HEK293 (cell line): Measurements from ENCODE around the gene AGK.

Experiments used
- CTCF ChIA-PET: fragments of 350-600 bp; formaldehyde crosslinking; extraction: SDS; loops from one replicate; lab custom pipeline; 2021; ENCODE audit warnings: antibody characterized with exemption; lab: Yijun Ruan, JAX
- POLR2A ChIA-PET: fragments of 300-600 bp; formaldehyde crosslinking; extraction: SDS; loops from one replicate; lab custom pipeline; 2020; ENCODE audit warnings: antibody characterized with exemption, inconsistent platforms; lab: Yijun Ruan, JAX
- H3K27ac ChIP-seq: fragments of 200-500 bp; sonication (Bioruptor generic); 2 replicates; pipeline ENCODE4 v1.5.1; 2014; ENCODE audit warnings: low read depth, low read length, control low read depth, inconsistent platforms; ENCODE audit errors: extremely low read depth
- H3K36me3 ChIP-seq, 2 experiments: fragments of 200-500 bp in 1 of 2; sonication (Bioruptor generic) in 1 of 2; 1 replicate in 1 of 2; 2 replicates in 1 of 2; pipeline ENCODE4 v1.5.1; 2014 to 2017; ENCODE audit warnings: inconsistent platforms in 2 of 2, low read length in 2 of 2; ENCODE audit not compliant: control insufficient read depth in 2 of 2, insufficient read depth in 1 of 2
- H3K4me1 ChIP-seq: fragments of 200-500 bp; sonication (Bioruptor generic); 2 replicates; pipeline ENCODE4 v1.5.1; 2014; ENCODE audit warnings: mild to moderate bottlenecking, low read length, inconsistent platforms; ENCODE audit not compliant: control insufficient read depth, insufficient read depth
- H3K4me3 ChIP-seq: 2 replicates; pipeline ENCODE4 v1.5.1; 2011; ENCODE audit warnings: low read depth, mild to moderate bottlenecking, control low read depth, low read length, moderate library complexity
- H3K9me3 ChIP-seq: fragments of 200-500 bp; sonication (Bioruptor generic); 2 replicates; pipeline ENCODE4 v1.5.1; 2014; ENCODE audit warnings: low read depth, low read length, inconsistent platforms; ENCODE audit not compliant: control insufficient read depth, insufficient read depth
- BCL11B ChIP-seq: fragments of 450-650 bp; formaldehyde crosslinking; IDR thresholded peaks from 2 replicates; pipeline ENCODE4 v1.5.1; 2016; ENCODE audit warnings: low read depth, missing biosample characterization, missing genetic modification characterization
- HOXD13 ChIP-seq: sonication (generic); formaldehyde crosslinking; IDR thresholded peaks from 2 replicates; pipeline ENCODE4 v1.8.0; 2022; ENCODE audit warnings: missing genetic modification reagents, borderline replicate concordance
- ZBTB1 ChIP-seq: fragments of 450-650 bp; formaldehyde crosslinking; IDR thresholded peaks from 2 replicates; pipeline ENCODE4 v1.5.1; 2016; ENCODE audit warnings: missing biosample characterization, missing genetic modification characterization
- ZBTB17 ChIP-seq: fragments of 450-650 bp; formaldehyde crosslinking; IDR thresholded peaks from 2 replicates; pipeline ENCODE4 v1.5.1; 2016; ENCODE audit warnings: missing biosample characterization, missing genetic modification characterization
- ZBTB20 ChIP-seq: fragments of 450-650 bp; formaldehyde crosslinking; IDR thresholded peaks from 2 replicates; pipeline ENCODE4 v1.5.1; 2016; ENCODE audit warnings: missing biosample characterization, missing genetic modification characterization
- ZBTB8A ChIP-seq: fragments of 450-650 bp; formaldehyde crosslinking; IDR thresholded peaks from 2 replicates; pipeline ENCODE4 v1.5.1; 2016; ENCODE audit warnings: missing biosample characterization, missing genetic modification characterization
- ZEB2 ChIP-seq: fragments of 450-650 bp; formaldehyde crosslinking; IDR thresholded peaks from 2 replicates; pipeline ENCODE4 v1.5.1; 2016; ENCODE audit warnings: missing biosample characterization, missing genetic modification characterization
- ZFHX2 ChIP-seq: fragments of 450-650 bp; formaldehyde crosslinking; conservative IDR thresholded peaks from 2 replicates; pipeline ENCODE4 v1.5.1; 2016; ENCODE audit warnings: missing biosample characterization, missing genetic modification characterization
- ZNF274 ChIP-seq, 2 experiments: fragments of 200-500 bp in 1 of 2; fragments of 450-650 bp in 1 of 2; sonication (Bioruptor generic) in 1 of 2; formaldehyde crosslinking in 1 of 2; IDR thresholded peaks; 2 replicates each; pipeline versions ENCODE4 v1.5.1 to v1.6.1; 2014 to 2016; ENCODE audit warnings: borderline replicate concordance in 1 of 2, inconsistent platforms in 1 of 2, low read length in 1 of 2, missing biosample characterization in 1 of 2, missing genetic modification characterization in 1 of 2
- ZNF335 ChIP-seq: fragments of 450-650 bp; formaldehyde crosslinking; conservative IDR thresholded peaks from 2 replicates; pipeline ENCODE4 v1.5.1; 2016; ENCODE audit warnings: missing biosample characterization, missing genetic modification characterization
- ZNF561 ChIP-seq: fragments of 450-650 bp; IDR thresholded peaks from 2 replicates; pipeline ENCODE4 v1.5.1; 2018; ENCODE audit warnings: missing biosample characterization, missing genetic modification characterization, borderline replicate concordance
- ZNF600 ChIP-seq: fragments of 450-650 bp; formaldehyde crosslinking; IDR thresholded peaks from 2 replicates; pipeline ENCODE4 v1.5.1; 2016; ENCODE audit warnings: missing biosample characterization, missing genetic modification characterization
- ZNF629 ChIP-seq: fragments of 450-650 bp; formaldehyde crosslinking; IDR thresholded peaks from 2 replicates; pipeline ENCODE4 v1.5.1; 2017; ENCODE audit warnings: missing biosample characterization, missing genetic modification characterization
- ZNF76 ChIP-seq: fragments of 450-650 bp; formaldehyde crosslinking; IDR thresholded peaks from 2 replicates; pipeline ENCODE4; 2016; ENCODE audit warnings: low read depth, missing biosample characterization, missing genetic modification characterization, borderline replicate concordance
- ZNF777 ChIP-seq: fragments of 450-650 bp; formaldehyde crosslinking; IDR thresholded peaks from 2 replicates; pipeline ENCODE4 v1.5.1; 2017; ENCODE audit warnings: missing biosample characterization, missing genetic modification characterization, borderline replicate concordance
- ZSCAN30 ChIP-seq: fragments of 450-650 bp; IDR thresholded peaks from 2 replicates; pipeline ENCODE4 v1.5.1; 2018; ENCODE audit warnings: missing biosample characterization, mild to moderate bottlenecking, missing genetic modification characterization, moderate library complexity
- TF ChIP-seq, protein P1 (sequence below): fragments of 450-650 bp; formaldehyde crosslinking; IDR thresholded peaks from 2 replicates; pipeline ENCODE4 v1.5.1; 2016; ENCODE audit warnings: missing biosample characterization, missing genetic modification characterization, low read depth
- TF ChIP-seq, protein P2 (sequence below): fragments of 450-650 bp; formaldehyde crosslinking; optimal IDR thresholded peaks from 2 replicates; pipeline ENCODE3; 2016; ENCODE audit warnings: missing biosample characterization, mild to moderate bottlenecking, missing genetic modification characterization
- TF ChIP-seq, protein P3 (sequence below): fragments of 450-650 bp; formaldehyde crosslinking; conservative IDR thresholded peaks from 2 replicates; pipeline ENCODE4 v1.5.1; 2016; ENCODE audit warnings: low read depth, missing biosample characterization, missing genetic modification characterization
- TF ChIP-seq, protein P4 (sequence below): fragments of 450-650 bp; formaldehyde crosslinking; IDR thresholded peaks from 2 replicates; pipeline ENCODE4 v1.5.1; 2017; ENCODE audit warnings: missing biosample characterization, missing genetic modification characterization
- TF ChIP-seq, protein P5 (sequence below): sonication (generic); formaldehyde crosslinking; IDR thresholded peaks from 2 replicates; pipeline ENCODE4 v1.8.1; 2022; ENCODE audit warnings: mild to moderate bottlenecking, moderate library complexity, missing genetic modification reagents
- TF ChIP-seq, protein P6 (sequence below): fragments of 450-650 bp; formaldehyde crosslinking; IDR thresholded peaks from 2 replicates; pipeline ENCODE4 v1.5.1; 2016; ENCODE audit warnings: missing biosample characterization, missing genetic modification characterization

The AGK gene

DNA sequence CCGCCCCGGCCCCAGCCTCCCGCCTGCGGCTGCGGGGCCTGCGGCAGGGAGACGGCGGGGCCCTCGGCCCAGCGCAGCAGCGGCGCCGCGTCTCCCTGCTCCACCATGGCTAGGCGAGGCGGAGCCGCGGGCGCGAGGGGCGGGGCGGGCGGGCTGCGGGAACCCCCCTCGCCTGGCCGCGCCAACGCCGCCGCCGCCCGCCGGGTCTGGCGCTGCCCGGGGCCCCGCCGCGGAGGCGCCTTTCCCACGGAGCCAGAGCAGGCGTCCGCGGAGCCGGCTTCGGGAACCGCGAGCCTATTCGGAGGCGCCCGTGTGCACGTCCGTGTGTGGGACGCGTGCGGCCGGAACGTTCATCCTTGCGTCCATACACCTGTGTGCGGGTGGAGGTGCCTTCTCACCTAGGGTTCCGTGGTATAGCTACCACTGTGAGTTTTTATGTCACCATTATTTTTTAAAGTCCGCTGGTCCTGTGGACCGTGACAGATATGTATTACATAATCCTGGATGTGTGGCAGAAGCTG, 150.9 kb downstream of the AGK start, which contains the start of gene DENND11:
Gene DENND11 (minus strand): TSS at position 120 of the 521 bp plus-strand sequence. CDS start 13 bp downstream, at position 107.
- Histone ChIP-seq H3K4me1 (peaks cover 8% of the 10 kb centered on the region), H3K9me3 (no peaks in the 10 kb centered on the region), H3K4me3 (peak within 1 kb of the TSS; percentile 67), H3K36me3 (no peaks in the 10 kb centered on the region), H3K27ac (peak within 1 kb of the TSS; percentile 72; the same call in 1 of the 2 replicates)
- ChIA-PET POLR2A (interaction anchor here (0.6 to 1.5 kb wide), 4 partner anchors 8 to 45 kb away, joined by 3 to 12 read pairs (median 3); partner anchors contain the start of gene SSBP1), CTCF (interaction anchor here (0.5 to 1.5 kb wide), 3 partner anchors 37 to 112 kb away, joined by 3 read pairs; no protein-coding TSS in a partner anchor)
- TF ChIP-seq ZSCAN30 (tag by site-specific recombination) (peak; percentile 42; the same call in 1 of the 2 replicates), ZBTB20 (peak; percentile 84), BCL11B (tag by site-specific recombination) (no peak), ZBTB17 (tag by site-specific recombination) (0 out of 2 replicates have a peak, but pooled peaks have one; percentile 18), HOXD13 (CRISPR knock-in tag) (no peak), ZNF76 (0 out of 2 replicates have a peak, but pooled peaks have one; percentile 14), ZFHX2 (tag by site-specific recombination) (peak; percentile 6; the same call in 1 of the 2 replicates), ZBTB8A (tag by site-specific recombination) (peak; percentile 52), ZNF335 (tag by site-specific recombination) (peak; percentile 97), ZEB2 (tag by site-specific recombination) (peak; percentile 44; the same call in 1 of the 2 replicates), ZNF777 (peak; percentile 35; the same call in 1 of the 2 replicates), ZBTB1 (tag by site-specific recombination) (no peak), ZNF629 (tag by site-specific recombination) (no peak), ZNF274 (IDR thresholded peaks at IDR 0.05; ENCODE audit: low read length) (no peak), ZNF274 (tag by site-specific recombination; IDR thresholded peaks at IDR 0.05; ENCODE audit: borderline replicate concordance) (no peak), ZNF561 (tag by site-specific recombination) (0 out of 2 replicates have a peak, but pooled peaks have one; percentile 9), ZNF600 (peak; percentile 65; the same call in 1 of the 2 replicates)
- TF ChIP-seq, protein P1, sequence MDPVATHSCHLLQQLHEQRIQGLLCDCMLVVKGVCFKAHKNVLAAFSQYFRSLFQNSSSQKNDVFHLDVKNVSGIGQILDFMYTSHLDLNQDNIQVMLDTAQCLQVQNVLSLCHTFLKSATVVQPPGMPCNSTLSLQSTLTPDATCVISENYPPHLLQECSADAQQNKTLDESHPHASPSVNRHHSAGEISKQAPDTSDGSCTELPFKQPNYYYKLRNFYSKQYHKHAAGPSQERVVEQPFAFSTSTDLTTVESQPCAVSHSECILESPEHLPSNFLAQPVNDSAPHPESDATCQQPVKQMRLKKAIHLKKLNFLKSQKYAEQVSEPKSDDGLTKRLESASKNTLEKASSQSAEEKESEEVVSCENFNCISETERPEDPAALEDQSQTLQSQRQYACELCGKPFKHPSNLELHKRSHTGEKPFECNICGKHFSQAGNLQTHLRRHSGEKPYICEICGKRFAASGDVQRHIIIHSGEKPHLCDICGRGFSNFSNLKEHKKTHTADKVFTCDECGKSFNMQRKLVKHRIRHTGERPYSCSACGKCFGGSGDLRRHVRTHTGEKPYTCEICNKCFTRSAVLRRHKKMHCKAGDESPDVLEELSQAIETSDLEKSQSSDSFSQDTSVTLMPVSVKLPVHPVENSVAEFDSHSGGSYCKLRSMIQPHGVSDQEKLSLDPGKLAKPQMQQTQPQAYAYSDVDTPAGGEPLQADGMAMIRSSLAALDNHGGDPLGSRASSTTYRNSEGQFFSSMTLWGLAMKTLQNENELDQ (tag by site-specific recombination) = no peak
- TF ChIP-seq, protein P2, sequence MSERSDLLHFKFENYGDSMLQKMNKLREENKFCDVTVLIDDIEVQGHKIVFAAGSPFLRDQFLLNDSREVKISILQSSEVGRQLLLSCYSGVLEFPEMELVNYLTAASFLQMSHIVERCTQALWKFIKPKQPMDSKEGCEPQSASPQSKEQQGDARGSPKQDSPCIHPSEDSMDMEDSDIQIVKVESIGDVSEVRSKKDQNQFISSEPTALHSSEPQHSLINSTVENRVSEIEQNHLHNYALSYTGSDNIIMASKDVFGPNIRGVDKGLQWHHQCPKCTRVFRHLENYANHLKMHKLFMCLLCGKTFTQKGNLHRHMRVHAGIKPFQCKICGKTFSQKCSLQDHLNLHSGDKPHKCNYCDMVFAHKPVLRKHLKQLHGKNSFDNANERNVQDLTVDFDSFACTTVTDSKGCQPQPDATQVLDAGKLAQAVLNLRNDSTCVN = peak; percentile 67
- TF ChIP-seq, protein P3, sequence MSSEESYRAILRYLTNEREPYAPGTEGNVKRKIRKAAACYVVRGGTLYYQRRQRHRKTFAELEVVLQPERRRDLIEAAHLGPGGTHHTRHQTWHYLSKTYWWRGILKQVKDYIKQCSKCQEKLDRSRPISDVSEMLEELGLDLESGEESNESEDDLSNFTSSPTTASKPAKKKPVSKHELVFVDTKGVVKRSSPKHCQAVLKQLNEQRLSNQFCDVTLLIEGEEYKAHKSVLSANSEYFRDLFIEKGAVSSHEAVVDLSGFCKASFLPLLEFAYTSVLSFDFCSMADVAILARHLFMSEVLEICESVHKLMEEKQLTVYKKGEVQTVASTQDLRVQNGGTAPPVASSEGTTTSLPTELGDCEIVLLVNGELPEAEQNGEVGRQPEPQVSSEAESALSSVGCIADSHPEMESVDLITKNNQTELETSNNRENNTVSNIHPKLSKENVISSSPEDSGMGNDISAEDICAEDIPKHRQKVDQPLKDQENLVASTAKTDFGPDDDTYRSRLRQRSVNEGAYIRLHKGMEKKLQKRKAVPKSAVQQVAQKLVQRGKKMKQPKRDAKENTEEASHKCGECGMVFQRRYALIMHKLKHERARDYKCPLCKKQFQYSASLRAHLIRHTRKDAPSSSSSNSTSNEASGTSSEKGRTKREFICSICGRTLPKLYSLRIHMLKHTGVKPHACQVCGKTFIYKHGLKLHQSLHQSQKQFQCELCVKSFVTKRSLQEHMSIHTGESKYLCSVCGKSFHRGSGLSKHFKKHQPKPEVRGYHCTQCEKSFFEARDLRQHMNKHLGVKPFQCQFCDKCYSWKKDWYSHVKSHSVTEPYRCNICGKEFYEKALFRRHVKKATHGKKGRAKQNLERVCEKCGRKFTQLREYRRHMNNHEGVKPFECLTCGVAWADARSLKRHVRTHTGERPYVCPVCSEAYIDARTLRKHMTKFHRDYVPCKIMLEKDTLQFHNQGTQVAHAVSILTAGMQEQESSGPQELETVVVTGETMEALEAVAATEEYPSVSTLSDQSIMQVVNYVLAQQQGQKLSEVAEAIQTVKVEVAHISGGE = 0 out of 2 replicates have a peak, but pooled peaks have one; percentile 18
- TF ChIP-seq, protein P4, sequence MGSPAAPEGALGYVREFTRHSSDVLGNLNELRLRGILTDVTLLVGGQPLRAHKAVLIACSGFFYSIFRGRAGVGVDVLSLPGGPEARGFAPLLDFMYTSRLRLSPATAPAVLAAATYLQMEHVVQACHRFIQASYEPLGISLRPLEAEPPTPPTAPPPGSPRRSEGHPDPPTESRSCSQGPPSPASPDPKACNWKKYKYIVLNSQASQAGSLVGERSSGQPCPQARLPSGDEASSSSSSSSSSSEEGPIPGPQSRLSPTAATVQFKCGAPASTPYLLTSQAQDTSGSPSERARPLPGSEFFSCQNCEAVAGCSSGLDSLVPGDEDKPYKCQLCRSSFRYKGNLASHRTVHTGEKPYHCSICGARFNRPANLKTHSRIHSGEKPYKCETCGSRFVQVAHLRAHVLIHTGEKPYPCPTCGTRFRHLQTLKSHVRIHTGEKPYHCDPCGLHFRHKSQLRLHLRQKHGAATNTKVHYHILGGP (tag by site-specific recombination) = no peak
- TF ChIP-seq, protein P5, sequence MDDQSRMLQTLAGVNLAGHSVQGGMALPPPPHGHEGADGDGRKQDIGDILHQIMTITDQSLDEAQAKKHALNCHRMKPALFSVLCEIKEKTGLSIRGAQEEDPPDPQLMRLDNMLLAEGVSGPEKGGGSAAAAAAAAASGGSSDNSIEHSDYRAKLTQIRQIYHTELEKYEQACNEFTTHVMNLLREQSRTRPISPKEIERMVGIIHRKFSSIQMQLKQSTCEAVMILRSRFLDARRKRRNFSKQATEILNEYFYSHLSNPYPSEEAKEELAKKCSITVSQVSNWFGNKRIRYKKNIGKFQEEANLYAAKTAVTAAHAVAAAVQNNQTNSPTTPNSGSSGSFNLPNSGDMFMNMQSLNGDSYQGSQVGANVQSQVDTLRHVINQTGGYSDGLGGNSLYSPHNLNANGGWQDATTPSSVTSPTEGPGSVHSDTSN (CRISPR knock-in tag) = no peak
- TF ChIP-seq, protein P6, sequence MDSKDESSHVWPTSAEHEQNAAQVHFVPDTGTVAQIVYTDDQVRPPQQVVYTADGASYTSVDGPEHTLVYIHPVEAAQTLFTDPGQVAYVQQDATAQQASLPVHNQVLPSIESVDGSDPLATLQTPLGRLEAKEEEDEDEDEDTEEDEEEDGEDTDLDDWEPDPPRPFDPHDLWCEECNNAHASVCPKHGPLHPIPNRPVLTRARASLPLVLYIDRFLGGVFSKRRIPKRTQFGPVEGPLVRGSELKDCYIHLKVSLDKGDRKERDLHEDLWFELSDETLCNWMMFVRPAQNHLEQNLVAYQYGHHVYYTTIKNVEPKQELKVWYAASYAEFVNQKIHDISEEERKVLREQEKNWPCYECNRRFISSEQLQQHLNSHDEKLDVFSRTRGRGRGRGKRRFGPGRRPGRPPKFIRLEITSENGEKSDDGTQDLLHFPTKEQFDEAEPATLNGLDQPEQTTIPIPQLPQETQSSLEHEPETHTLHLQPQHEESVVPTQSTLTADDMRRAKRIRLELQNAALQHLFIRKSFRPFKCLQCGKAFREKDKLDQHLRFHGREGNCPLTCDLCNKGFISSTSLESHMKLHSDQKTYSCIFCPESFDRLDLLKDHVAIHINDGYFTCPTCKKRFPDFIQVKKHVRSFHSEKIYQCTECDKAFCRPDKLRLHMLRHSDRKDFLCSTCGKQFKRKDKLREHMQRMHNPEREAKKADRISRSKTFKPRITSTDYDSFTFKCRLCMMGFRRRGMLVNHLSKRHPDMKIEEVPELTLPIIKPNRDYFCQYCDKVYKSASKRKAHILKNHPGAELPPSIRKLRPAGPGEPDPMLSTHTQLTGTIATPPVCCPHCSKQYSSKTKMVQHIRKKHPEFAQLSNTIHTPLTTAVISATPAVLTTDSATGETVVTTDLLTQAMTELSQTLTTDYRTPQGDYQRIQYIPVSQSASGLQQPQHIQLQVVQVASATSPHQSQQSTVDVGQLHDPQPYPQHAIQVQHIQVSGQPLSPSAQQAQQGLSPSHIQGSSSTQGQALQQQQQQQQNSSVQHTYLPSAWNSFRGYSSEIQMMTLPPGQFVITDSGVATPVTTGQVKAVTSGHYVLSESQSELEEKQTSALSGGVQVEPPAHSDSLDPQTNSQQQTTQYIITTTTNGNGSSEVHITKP (tag by site-specific recombination) = 0 out of 2 replicates have a peak, but pooled peaks have one; percentile 22
